Measurements from ENCODE around the gene OR10J4.
"Not testable (repeated sequence)": the region's sequence is repeated elsewhere in the genome, so short reads cannot be mapped to it uniquely, and the experiment has no call there.

OR10J4 gene

DNA sequence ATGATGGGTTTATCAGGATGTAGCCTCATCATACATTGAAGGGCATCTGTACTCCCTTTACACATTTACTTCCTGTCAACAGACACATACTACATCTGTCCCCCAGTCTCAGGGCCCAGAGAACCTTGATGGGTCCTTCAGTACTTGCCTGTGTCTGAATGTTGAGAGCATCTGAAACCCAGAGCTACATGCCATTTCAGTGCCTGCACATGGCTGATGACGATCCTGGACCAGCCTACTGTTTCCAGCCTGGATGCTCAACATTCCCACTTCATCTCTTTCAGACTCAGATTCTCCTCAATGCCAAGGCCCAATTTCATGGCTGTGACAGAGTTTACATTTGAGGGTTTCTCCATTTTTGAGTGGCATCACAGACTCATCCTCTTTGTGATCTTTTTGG is at the start of gene OR10J4:
TSS of gene OR10J4 (plus strand) at position 301 of the 400 bp plus-strand sequence.
- DNase-seq (ENCODE audit: low spot score): no peak

DNA sequence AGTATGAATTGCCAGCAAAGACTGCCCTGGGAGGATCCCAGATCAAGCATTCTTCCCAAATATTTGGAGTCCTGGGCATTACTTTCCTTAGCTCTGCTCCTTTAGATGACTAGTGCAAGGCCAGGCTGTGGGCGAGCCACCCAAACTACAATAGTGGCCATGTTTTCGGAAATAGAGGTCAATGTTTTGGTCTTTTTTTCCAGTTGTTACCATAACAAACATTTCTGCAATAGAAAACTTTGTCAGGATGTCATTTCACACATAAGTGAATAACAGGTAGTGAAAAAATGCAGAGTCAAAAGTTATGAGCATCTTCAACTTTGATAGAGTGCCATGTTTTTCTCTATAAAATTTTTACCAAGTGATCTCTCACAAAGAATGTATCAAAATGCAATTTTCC is 25.2 kb upstream of the OR10J4 start:
- no peak for DNase-seq (ENCODE audit: low spot score)

DNA sequence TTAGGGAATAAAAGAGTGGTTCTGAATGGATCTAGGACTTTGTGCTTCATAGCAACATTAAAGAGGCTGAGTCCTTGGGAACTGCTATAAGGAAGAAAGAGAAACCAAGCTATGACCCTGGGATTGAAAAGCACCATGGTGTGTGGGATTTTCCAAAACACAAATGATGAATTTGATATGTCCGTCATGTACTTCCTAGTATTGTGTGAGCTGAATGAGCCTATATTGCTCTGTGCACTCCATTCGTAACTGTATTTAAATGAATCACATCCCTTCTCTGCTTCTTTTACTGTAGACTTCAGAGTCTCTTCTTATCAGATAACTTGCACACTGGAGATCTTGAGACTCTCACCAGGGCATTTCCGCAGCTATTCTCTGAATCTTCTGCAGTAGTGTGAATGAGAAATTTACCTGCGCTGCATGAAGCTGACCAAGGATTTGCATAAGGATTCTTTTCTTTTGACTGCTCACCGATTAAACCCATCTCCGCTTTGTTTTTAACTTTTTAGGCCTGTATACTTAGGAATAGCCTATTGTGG is 23.1 kb upstream of the OR10J4 start:
- DNase-seq (ENCODE audit: low spot score): no peak

DNA sequence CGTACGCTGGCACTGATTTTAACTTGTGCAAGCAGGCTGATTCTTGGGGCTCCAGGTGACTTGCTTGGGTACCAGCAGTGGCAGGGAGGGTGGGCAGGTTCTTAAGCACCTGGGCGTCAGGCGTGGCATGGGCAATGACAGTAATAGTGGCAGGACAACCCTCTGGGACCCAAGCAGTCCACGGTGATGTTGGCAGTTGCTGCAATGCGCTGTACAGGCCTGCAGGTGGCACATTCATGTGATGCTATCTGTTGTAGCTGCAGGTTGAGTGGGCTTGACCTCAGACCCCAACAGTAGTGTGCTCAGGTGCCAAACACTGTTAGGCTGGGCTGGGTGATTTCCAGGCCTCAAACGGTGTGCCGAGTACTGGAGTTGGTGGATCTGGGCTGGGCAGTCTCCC is 10.2 kb upstream of the OR10J4 start:
- DNase-seq (ENCODE audit: low spot score): no peak

DNA sequence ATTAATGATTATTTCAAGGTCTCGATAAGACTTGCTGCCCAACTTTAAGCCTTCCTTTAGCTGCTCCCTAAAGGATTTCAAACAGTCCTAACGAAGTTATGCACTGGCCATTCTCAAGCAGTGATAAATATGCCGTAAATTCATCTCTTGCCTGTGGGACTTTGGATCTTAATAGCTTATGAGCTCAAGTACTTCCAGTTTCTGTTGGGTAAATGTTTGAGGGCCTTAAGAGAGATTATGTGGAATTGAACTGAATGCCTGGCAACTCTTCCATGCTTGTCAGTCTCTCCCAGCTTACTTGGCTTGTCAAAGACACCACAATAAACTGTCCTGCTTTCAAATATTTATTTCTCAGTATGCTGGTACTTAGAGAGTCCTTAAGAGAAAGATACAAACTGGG is 3.5 kb upstream of the OR10J4 start:
- DNase-seq (ENCODE audit: low spot score): no peak

DNA sequence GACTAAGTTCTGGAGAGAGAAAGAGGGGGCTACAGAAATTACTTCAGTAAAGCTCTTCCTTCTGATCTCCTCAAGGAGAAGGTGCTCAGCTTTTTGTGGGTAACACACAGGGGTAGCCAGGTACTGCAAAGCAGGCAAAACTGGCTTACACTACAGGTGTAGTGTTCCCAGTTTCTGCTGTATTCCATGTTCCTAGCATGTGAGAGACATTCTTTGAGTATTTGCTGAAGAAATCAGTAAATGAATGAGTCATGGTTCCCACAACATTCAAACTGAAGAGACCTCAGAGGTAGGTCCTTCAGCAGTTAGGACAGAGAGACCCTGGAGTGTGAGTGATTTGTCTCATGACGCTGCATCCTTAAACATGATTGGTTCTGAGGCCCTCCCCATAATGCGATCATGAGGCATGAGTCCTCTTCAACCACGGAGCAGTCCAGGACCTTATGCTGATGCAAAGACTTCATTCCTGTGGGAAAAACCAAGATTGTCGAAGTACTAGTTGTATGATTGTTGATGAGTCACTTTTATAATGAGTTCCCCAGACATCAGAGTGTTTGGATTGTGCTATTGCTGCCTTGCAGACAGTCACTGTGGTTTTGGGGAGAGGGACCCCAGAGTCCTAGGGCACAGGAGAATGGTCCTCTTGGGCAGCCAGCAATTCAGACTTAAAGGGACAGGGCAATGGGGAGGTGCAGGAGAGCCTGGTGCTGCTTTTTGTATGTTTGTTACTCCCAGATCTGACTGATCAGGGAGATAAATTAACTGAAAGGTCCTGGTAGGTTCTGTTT is 2.7 kb upstream of the OR10J4 start:
- DNase-seq (ENCODE audit: low spot score): no peak

DNA sequence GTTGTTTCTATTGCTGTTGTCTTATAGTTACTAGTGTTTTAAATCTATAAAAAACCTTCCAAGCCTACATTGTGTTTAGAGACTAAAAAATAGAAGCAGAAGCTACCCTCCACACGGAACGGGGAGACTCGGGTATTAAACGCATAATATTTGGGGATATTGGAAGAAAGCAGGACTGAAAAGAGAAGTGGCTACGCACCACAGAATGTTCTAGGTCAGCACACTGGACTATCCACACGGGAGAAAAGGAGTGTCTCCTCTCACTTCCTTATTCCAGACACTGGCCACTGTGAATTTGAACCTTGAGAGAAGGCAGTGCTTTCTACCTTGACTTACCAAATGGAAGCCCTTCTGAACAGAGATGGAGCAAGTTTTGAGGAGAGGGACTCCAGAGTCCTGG is 1.0 kb upstream of the OR10J4 start:
- DNase-seq (ENCODE audit: low spot score): peak; percentile 58

DNA sequence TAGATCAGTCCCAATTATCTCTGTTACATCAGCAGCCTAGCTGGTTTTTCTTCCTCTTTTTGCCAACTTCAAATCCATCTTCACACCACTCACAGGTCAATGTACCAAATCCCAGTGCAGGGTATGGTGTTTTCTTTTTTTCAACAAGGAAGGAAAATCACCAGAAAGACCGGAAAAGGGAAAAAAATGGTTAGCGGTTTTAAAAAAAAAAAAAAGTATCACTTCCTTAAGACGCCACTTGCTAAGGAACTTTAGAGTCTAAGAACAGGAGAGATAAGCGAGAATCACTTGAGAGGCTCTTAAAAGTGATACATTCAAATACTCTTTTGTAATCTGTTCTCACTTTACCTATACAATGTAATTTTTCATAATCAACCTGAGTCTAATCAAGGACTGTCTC is 4.5 kb downstream of the OR10J4 start:
- DNase-seq (ENCODE audit: low spot score): peak; percentile 63

DNA sequence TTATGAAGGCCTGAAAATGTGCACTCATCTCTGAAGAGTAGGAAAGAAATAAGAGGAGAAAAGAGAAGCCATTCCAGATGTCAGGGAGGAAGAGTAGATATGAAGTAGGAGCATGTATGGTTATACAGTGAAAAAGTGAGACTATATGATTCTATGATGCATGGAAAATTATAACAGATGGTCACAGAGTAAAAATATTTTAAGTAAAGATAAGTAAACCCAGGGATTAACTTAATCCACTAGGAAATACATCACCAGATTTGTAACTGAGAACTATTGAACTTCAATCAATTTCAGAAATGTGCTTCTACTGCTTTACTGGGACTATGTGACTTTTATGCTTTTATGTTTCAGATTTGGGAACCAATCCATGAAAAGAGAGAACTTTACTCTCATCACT is 7.4 kb downstream of the OR10J4 start, which contains the start of gene OR10J1:
TSS of gene OR10J1 (plus strand) at position 301 of the 400 bp plus-strand sequence. CDS start at position 371, 70 bp downstream.
- DNase-seq (ENCODE audit: low spot score): no peak

DNA sequence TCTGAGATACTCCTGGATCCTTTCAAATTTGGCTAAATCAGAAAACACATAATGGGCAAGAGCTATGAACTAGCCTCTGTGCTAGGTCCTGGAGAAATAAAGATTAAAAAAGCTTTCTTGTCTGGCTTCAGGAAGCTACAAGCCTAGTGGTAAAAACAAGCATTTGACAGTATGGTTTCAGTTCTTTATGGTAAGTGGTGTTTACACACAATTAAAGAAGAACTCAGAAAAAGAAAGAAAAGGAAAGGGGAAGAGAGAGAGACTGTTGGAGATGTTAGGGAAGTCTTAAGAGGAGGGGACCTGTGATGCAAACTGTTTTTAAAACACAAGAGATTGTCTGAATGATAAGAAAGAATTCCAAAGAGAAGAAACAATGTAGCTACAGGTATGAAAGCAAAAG is 9.4 kb downstream of the OR10J4 start:
- peak; percentile 69 for DNase-seq (ENCODE audit: low spot score)

DNA sequence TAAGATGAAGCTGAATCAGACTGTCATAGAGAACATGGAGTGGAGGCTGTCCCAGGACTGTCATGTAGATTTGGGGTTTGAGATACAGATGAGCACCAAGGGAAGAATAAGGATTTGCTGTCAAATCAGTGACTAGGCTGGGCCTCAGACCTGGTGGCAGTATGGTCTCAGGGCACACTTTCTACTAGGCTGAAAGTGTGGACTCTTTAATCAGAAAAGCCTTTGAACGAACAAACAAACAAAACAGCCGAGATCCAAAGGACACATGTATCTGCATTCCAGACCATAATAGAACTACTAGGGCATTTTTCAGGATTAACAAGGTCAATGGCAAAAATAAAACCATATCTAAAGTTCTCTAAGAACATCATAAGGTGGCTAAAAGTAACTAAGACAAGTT is 10.4 kb downstream of the OR10J4 start:
- DNase-seq (ENCODE audit: low spot score): no peak

DNA sequence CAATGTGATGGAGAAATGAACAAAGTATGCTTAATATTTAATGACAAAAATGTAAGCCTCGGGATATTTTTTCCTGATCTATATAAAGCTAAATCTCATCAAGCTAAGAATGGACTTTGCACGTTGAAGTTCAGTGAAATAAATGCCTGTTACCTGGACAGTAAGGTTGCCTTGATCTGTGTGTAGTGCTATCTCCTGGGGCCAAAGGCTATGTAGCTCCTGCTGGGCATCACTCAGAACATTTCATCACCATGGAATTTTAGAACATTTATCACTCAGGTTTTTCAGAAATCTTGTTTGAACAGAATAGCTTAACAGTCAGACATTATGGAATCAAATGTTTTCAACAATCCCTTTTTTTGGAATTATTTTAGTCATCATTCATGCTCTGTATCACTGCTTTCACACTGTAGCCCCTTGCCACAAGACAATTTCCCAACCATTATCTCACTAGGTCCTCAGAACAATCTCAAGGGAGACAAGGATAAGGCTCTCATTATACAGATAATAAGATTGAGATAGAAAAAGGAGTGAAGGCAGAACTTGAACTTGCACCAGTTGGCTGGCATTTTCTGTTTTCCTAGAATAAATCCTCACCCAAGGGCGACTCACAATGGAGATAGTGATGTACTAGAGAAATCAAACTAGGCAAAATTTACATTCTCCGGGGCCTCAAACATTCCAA is 11.2 kb downstream of the OR10J4 start:
- no peak for DNase-seq (ENCODE audit: low spot score)

DNA sequence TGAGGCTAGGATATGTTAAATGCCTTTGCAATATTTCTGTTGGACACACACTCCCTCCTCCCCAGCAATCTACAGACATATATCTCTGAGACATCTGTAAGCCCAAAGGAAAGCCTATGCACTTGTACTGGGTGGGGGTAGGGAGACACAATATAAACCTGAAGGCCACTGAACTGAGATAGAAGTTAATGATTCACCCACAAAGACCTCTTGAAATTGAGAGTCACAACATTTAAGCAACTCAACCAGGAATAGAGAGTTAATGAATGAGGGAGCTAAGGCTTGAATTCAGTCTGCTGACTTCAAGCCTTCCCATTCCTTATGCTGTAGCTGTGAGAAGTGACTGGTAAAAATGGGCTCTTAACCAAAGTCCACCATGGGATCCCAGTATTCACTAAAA is 12.5 kb downstream of the OR10J4 start:
- no peak for DNase-seq (ENCODE audit: low spot score)

DNA sequence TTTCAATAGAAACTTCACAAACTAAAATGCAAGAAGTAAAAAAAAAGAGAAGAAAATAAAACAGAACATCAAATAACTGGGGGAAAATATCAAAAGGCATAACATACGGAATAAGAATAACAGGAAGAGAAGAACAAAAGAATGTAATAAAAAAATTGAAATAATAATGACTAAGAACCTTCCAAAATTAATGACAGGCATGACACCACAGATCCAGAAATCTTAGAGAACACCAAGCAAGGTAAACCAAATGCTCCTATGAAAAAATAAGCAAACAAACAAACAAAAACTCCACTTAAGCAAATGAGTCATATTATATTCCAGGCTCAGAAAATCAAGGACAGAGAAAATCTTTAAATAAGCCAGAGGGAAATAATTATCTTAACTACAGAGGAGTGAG is 16.2 kb downstream of the OR10J4 start:
- no peak for DNase-seq (ENCODE audit: low spot score)

DNA sequence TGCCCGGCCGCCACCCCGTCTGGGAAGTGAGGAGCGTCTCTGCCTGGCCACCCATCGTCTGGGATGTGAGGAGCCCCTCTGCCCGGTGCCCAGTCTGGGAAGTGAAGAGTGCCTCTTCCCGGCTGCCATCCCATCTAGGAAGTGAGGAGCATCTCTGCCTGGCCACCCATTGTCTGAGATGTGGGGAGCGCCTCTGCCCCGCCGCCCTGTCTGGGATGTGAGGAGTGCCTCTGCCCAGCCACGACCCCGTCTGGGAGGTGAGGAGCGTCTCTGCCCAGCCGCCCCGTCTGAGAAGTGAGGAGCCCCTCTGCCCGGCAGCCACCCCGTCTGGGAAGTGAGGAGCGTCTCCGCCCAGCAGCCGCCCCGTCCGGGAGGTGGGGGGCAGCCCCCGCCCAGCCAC is 17.6 kb downstream of the OR10J4 start:
- DNase-seq (ENCODE audit: low spot score): not testable (repeated sequence)

DNA sequence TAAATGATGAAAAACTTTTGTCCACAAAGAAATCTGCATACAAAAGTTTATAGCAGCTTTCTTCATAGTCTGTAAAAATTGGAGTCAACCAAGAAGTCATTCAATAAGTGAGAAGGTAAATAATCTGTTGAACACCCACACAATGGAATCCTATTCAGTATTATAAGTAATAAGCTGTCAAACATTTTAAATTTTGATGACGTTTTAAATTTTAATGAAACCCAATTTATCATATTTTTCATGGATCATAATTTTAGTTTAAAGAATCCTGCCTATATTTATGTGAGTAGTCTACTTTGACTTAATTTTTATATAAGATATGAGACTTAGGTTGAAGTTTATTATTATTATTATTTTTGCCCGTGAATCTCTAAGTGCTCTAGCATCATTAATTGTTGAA is 27.5 kb downstream of the OR10J4 start:
- no peak for DNase-seq (ENCODE audit: low spot score)

DNA sequence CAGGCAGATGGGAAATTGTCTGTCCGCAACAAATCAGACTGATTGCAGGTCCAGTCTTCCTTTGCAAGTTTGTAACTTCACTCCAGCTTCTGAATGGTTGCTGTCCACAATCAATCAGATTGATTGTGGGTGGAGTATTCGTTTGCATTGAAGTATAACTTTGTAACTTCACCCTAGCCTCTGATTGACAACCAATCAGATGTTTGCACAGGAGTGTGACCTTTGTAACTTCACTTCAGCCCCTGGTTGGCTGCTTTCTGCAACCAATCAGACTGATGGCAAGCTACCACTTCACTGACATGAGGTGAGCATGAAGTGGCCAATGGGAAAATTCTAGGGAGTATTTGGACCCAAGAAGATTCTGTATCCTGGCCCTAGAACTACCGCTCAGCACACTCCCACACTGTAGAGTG is 33.2 kb downstream of the OR10J4 start:
- DNase-seq (ENCODE audit: low spot score): no peak

DNA sequence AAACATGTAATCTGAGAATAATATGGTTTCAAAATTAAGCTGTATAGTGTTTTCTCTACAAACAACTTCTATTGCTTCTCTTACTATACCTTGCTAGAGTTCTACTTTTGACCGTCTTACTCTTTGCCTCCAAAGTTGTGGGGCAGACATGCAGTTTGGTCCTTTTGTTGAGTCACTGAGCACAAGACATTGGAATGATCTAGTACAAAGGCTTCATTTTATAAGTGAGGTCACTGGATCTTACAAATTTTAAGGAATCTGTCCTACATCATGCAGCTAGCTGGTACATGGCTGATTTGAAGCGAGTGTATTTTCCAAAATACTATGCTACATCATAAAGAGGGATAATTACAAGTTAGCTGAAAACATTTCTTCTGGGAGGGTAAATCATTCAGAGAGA is 36.3 kb downstream of the OR10J4 start:
- no peak for DNase-seq (ENCODE audit: low spot score)

DNA sequence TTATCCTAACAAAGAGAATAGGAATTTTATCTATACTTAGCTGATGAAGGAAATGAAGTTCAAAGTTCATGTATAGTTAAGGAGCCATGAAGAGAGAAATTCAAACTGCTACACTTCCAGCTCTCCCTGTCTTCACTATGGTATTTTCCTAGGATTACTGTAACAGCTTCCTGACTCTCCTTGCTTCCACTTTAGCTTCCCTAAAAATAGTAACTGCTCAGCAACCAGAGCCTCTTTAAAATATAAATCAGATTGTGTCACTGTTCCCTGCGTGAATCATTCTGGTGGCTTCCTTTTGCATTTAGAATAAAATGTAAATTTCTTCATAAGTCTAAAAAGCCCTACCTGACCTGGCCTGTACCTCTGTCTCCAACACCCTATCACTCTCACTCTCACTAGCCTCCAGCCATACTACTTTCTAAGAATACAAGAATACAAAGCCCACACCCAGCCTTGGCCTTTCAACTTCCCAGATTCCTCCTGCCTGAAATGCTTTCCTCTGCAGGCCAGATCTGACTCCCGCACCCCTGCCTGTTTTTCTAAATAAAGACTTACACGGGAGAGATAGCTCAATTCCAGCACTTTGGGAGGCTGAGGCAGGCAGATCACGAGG is 38.0 kb downstream of the OR10J4 start:
- DNase-seq (ENCODE audit: low spot score): no peak

DNA sequence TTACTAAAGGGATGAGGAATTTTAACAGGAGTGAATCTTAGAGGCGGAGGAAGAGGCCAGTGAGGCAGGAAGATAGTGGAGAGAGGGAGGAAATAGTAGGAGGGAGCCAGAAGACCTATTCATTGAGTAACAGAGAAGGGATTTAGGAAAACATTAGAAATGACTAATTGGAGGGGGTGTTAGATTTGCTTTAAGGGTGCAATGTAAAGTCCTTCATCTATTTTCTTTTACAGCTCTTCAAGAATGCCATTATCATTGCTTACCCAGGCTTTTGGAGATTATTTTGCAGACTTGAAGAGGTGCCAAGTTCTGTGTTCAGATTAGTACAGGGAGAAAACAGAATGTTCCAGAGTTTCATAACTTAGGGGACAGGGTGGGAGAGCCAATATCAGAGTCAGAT is 41.3 kb downstream of the OR10J4 start:
- no peak for DNase-seq (ENCODE audit: low spot score)

DNA sequence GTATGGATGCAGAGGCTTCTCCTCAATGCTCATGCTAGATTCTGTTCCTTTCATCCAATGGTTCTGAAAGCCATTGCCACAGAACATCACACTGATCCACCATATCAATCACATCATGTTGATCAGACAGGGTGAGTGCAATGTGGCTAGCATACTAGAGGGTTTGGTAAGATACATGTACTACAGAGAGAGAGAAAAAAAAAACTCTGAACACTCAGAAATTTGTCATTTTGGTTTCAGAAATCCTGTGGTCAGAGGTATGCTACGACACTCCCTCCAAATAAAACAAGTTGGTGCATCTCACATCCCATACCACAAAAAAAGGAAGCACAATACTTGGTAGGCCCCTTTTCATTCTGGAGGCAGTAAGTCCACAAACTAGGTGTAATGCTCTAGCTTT is 42.9 kb downstream of the OR10J4 start:
- DNase-seq (ENCODE audit: low spot score): no peak
